K562 (cell line): ENCODE results near the gene PLEKHA7. TPM values are rescaled to one million over a fixed set of nuclear protein-coding genes. Genes with fewer than 3 reads are reported as not detected.

Experiments used
- CBFA2T2 ChIP-seq: fragments of 450-650 bp; conservative IDR thresholded peaks from 2 replicates; pipeline ENCODE4 v1.6.1; 2017; ENCODE audit warnings: mild to moderate bottlenecking
- CREM ChIP-seq: IDR thresholded peaks from 2 replicates; pipeline ENCODE4 v1.6.1; 2014; ENCODE audit warnings: antibody characterized with exemption, low read depth
- CXXC5 ChIP-seq: fragments of 250-450 bp; sonication (Bioruptor Pico); IDR thresholded peaks from 2 replicates; pipeline ENCODE4 v1.8.0; 2022; ENCODE audit warnings: inconsistent platforms, mild to moderate bottlenecking, moderate library complexity
- FOXA1 ChIP-seq: fragments of 450-650 bp; IDR thresholded peaks from 2 replicates; pipeline ENCODE4 v1.6.1; 2016; ENCODE audit warnings: mild to moderate bottlenecking, borderline replicate concordance
- HMGXB4 ChIP-seq: sonication (generic); formaldehyde crosslinking; IDR thresholded peaks from 2 replicates; pipeline ENCODE4 v1.8.1; 2023; ENCODE audit warnings: mild to moderate bottlenecking, missing genetic modification reagents
- HNRNPL ChIP-seq: fragments of 200-400 bp; formaldehyde crosslinking; IDR thresholded peaks from 2 replicates; pipeline ENCODE4 v1.6.1; 2017; ENCODE audit warnings: low read depth, mild to moderate bottlenecking, low read length
- KLF10 ChIP-seq: fragments of 250-450 bp; sonication (Bioruptor Pico); IDR thresholded peaks from 2 replicates; pipeline ENCODE4 v1.6.1; 2021; ENCODE audit warnings: matching md5 sums
- MITF ChIP-seq: IDR thresholded peaks from 2 replicates; pipeline ENCODE4 v1.6.1; 2014; ENCODE audit warnings: antibody characterized with exemption
- NR3C1 ChIP-seq: sonication (generic); formaldehyde crosslinking; IDR thresholded peaks from 2 replicates; pipeline ENCODE4 v1.8.1; 2022; ENCODE audit warnings: missing genetic modification reagents
- POLR2AphosphoS5 ChIP-seq: IDR thresholded peaks from 2 replicates; pipeline ENCODE4 v1.6.1; 2011; ENCODE audit warnings: mild to moderate bottlenecking, low read depth, low read length, moderate library complexity; ENCODE audit not compliant: control insufficient read depth, insufficient read depth
- POLR2G ChIP-seq: fragments of 200-400 bp; formaldehyde crosslinking; IDR thresholded peaks from 2 replicates; pipeline ENCODE4 v1.6.1; 2017; ENCODE audit warnings: low read depth, mild to moderate bottlenecking, antibody characterized with exemption, low read length, moderate library complexity
- SMAD1 ChIP-seq: fragments of 150-350 bp; IDR thresholded peaks from 2 replicates; pipeline ENCODE4 v1.6.1; 2014; ENCODE audit warnings: low read length, low read depth; ENCODE audit not compliant: partially characterized antibody
- THRAP3 ChIP-seq: fragments of 450-650 bp; IDR thresholded peaks from 2 replicates; pipeline ENCODE4 v1.6.1; 2016; ENCODE audit warnings: mild to moderate bottlenecking, inconsistent platforms, borderline replicate concordance
- ZBTB11 ChIP-seq, 3 experiments: fragments of 200-800 bp in 1 of 3; fragments of 250-450 bp in 1 of 3; fragments of 450-650 bp in 1 of 3; sonication (Bioruptor Pico) in 1 of 3; sonication (Bioruptor generic) in 1 of 3; formaldehyde crosslinking in 1 of 3; IDR thresholded peaks; 2 replicates each; pipeline versions ENCODE4 v1.6.1 to v1.8.0; 2016 to 2022; ENCODE audit warnings: mild to moderate bottlenecking in 2 of 3, missing genetic modification characterization in 2 of 3, missing compliant biosample characterization in 1 of 3, moderate library complexity in 1 of 3
- ZBTB9 ChIP-seq: fragments of 450-650 bp; formaldehyde crosslinking; IDR thresholded peaks from 2 replicates; pipeline ENCODE4 v1.4.0; 2020; ENCODE audit warnings: mild to moderate bottlenecking, moderate library complexity
- ZNF592 ChIP-seq: fragments of 450-650 bp; IDR thresholded peaks from 2 replicates; pipeline ENCODE4 v1.6.1; 2017; ENCODE audit warnings: antibody characterized with exemption, mild to moderate bottlenecking
- polyA plus RNA-seq, 8 experiments: library from polyadenylated mRNA; depleted of rRNA in 4 of 8; stranded (reverse) in 5 of 8; unstranded in 3 of 8; fragments of >200 nt; fragmentation: Nextera tagmentation in 2 of 8; fragmentation: Illumina TruSeq in 1 of 8; extraction: Ambion mirVana in 2 of 8; extraction: Trizol in 1 of 8; gene quantifications; 2 replicates each; pipeline versions ENCODE4 v1.2.1 to v1.2.3, GENCODE V29; 2011 to 2014; ENCODE audit warnings: inconsistent platforms in 1 of 8, missing spikeins in 1 of 8
- total RNA-seq, 7 experiments: library from RNA; depleted of rRNA in 6 of 7; stranded (reverse); fragments of >200 nt in 6 of 7; fragmentation: Illumina TruSeq in 2 of 7; extraction: Trizol in 2 of 7; gene quantifications; 2 replicates each; pipeline versions ENCODE4 v1.2.1 to v1.2.3, GENCODE V29; 2011 to 2021; ENCODE audit warnings: low replicate concordance in 1 of 7

PLEKHA7 gene
- total and polyA plus RNA-seq, 9 of the 15 experiments (the other 6 are each of a cell fraction or from before 2014, with no cell fraction given), result 0.06 to 0.77 (median 0.20) TPM; not detected in 1

GRCh38 chr11:16857186-16857585 is 157.0 kb downstream of the PLEKHA7 start (continued):
- TF ChIP-seq KLF10 (CRISPR knock-in tag) (no peak), CXXC5 (CRISPR knock-in tag) (peak; percentile 56), ZNF592 (peak; percentile 46), ZBTB9 (CRISPR knock-in tag) (no peak), POLR2AphosphoS5 (peak; percentile 96), HNRNPL (no peak), ZBTB11 (CRISPR knock-in tag; IDR thresholded peaks at IDR 0.05) (peak in 1 of 3 experiments; percentile 41; a peak in 1 of 6 replicates), SMAD1 (no peak), POLR2G (no peak), FOXA1 (no peak), CBFA2T2 (peak; percentile 97), HMGXB4 (CRISPR knock-in tag) (no peak), CREM (peak; percentile 48; the same call in 1 of the 2 replicates), MITF (no peak; the same call in 1 of the 2 replicates), NR3C1 (CRISPR knock-in tag) (no peak), THRAP3 (no peak)
